ENCODE data around the gene MRPL14. TPM values are rescaled to one million over a fixed set of nuclear protein-coding genes. Genes with fewer than 3 reads are reported as not detected.

The MRPL14 gene
- total and polyA plus RNA-seq, 2 of the 8 experiments (the other 6 are each of a cell fraction or from before 2014, with no cell fraction given), result 82.0 to 97.1 TPM

DNA sequence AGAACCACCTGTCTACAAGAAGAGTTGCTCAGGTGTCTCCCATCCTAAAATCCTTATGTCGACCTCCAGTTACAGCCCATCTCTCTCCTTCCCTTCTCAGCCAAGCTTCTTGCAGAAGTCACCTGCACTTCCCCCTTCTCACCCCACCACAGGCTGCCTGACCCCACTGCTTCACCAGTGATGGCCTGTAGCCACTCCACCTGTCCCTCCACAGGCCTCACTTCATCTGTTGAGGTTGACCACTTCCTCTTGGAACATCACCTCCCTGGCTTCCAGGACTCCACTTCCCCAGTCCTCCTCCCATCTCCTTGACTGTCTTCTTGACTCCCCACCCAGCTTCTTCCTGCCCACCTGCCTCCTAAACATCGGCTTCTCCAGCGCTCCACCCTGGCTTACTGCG, 25.4 kb downstream of the MRPL14 start (continued):
- TF ChIP-seq TCF12 (IDR thresholded peaks at IDR 0.05; ENCODE audit: low read depth, low read length) (no peak), SUZ12 (IDR thresholded peaks at IDR 0.05; ENCODE audit: low read length) (no peak), EZH2 (IDR thresholded peaks at IDR 0.05; ENCODE audit: low read depth, low read length, severe bottlenecking) (no peak), POLR2AphosphoS5 (IDR thresholded peaks at IDR 0.05; ENCODE audit: low read depth, low read length) (no peak), USF2 (IDR thresholded peaks at IDR 0.05; ENCODE audit: low read length) (no peak), EGR1 (IDR thresholded peaks at IDR 0.05; ENCODE audit: borderline replicate concordance, low read depth, low read length) (no peak)
